Adrenal gland (tissue), 5 donors: ENCODE measurements around the gene TNIK.

Experiments
- CTCF ChIP-seq, 6 experiments: fragments of 450-650 bp in 4 of 6; fragments of 200-600 bp in 2 of 6; sonication (generic) in 1 of 6; IDR thresholded peaks; 1 replicate in 5 of 6; 2 replicates in 1 of 6; pipeline versions ENCODE4 v1.5.1 to v1.8.0; 2016 to 2021; ENCODE audit warnings: antibody characterized with exemption in 6 of 6, mild to moderate bottlenecking in 2 of 6, moderate library complexity in 1 of 6
- POLR2A ChIP-seq, 2 donors: fragments of 450-650 bp; IDR thresholded peaks; one replicate each; pipeline ENCODE4 v1.6.1; 2017; ENCODE audit warnings: antibody characterized with exemption in 2 of 2, mild to moderate bottlenecking in 2 of 2, moderate library complexity in 1 of 2
- donor health status: DM: no; HTN: no; CAD: no.

- no peak for TF ChIP-seq CTCF (IDR thresholded peaks at IDR 0.05)
- no peak for TF ChIP-seq POLR2A (IDR thresholded peaks at IDR 0.05)
These were observed 8.2 kb upstream of the TNIK start for GRCh38 chr3:171468296-171468906.
